HCT116 (cell line): ENCODE results near the gene CD207. TPM values are rescaled to one million over a fixed set of nuclear protein-coding genes. Genes with fewer than 3 reads are reported as not detected.

ENCODE experiments used
- ATAC-seq: fragments of 200-7000 bp; cut with Tn5 transposase; 2 replicates; pipeline ENCODE4 v1.9.1; 2020; ENCODE audit warnings: mild to moderate bottlenecking, moderate library complexity
- BruUV-seq: library from RNA; stranded (reverse); fragments of 400-500 nt; replicated peaks from 2 replicates; lab custom pipeline; 2021; lab: Mats Ljungman, UMichigan
- CTCF ChIA-PET: fragments of 300-600 bp; sonication (Branson Sonifier 250); formaldehyde crosslinking; loops from one replicate; lab custom pipeline; 2021; ENCODE audit warnings: antibody characterized with exemption; lab: Charles Lee
- POLR2A ChIA-PET: fragments of 300-600, 350-600 bp; sonication (Branson Sonifier 250); formaldehyde crosslinking; loops from one replicate; lab custom pipeline; 2021; ENCODE audit warnings: antibody characterized with exemption; lab: Charles Lee
- RAD21 ChIA-PET, 2 experiments: fragments of 300-600 bp; sonication (Branson Sonifier 250); formaldehyde crosslinking; loops; one replicate each; lab custom pipeline; 2023; ENCODE audit warnings: low total read pairs in 2 of 2; ENCODE audit not compliant: uncharacterized antibody in 2 of 2, unreplicated experiment in 2 of 2, low non-redundant PET in 1 of 2; lab: Charles Lee
- DNase-seq: peaks from one replicate; pipeline ENCODE4 v3.0.0-alpha.2; 2010; ENCODE audit warnings: low read depth, low spot score
- H2AFZ ChIP-seq: fragments of 200-600 bp; shearing (Covaris generic), sonication (generic); 2 replicates; pipeline ENCODE4 v1.6.1; 2017; ENCODE audit warnings: low read depth, mixed run types, mixed read lengths, antibody characterized with exemption, low read length; ENCODE audit not compliant: poor library complexity, severe bottlenecking
- H3K27ac ChIP-seq: 2 replicates; pipeline ENCODE4 v1.5.1; 2012; ENCODE audit warnings: low read depth, low read length
- H3K27me3 ChIP-seq: fragments of 200-600 bp; sonication (generic); 2 replicates; pipeline ENCODE4 v1.6.1; 2016; ENCODE audit warnings: mixed run types, low read length, mixed read lengths; ENCODE audit not compliant: insufficient read depth
- H3K36me3 ChIP-seq, 2 experiments: fragments of 200-500 bp in 1 of 2; fragments of 200-600 bp in 1 of 2; sonication (Bioruptor generic) in 1 of 2; sonication (generic) in 1 of 2; 2 replicates each; pipeline versions ENCODE4 v1.5.1 to v1.6.1; 2014 to 2016; ENCODE audit warnings: low read length in 2 of 2, inconsistent platforms in 1 of 2, mixed read lengths in 1 of 2, mixed run types in 1 of 2; ENCODE audit not compliant: insufficient read depth in 2 of 2, control insufficient read depth in 1 of 2
- H3K4me1 ChIP-seq, 2 experiments: fragments of 200-600 bp in 1 of 2; sonication (generic) in 1 of 2; 2 replicates each; pipeline versions ENCODE4 v1.5.1 to v1.6.1; 2012 to 2017; ENCODE audit warnings: low read length in 2 of 2, inconsistent platforms in 1 of 2, mild to moderate bottlenecking in 1 of 2, mixed read lengths in 1 of 2, mixed run types in 1 of 2, moderate library complexity in 1 of 2; ENCODE audit not compliant: insufficient read depth in 2 of 2, control insufficient read depth in 1 of 2
- H3K4me2 ChIP-seq: fragments of 200-600 bp; sonication (generic); 2 replicates; pipeline ENCODE4 v1.6.1; 2017; ENCODE audit warnings: mixed run types, low read length, mixed read lengths
- H3K4me3 ChIP-seq, 2 experiments: fragments of 200-600 bp in 1 of 2; sonication (generic) in 1 of 2; replicated peaks in 1 of 2; 2 replicates each; pipeline ENCODE4 v1.5.1; 2011 to 2016; ENCODE audit warnings: low read length in 2 of 2, control low read depth in 1 of 2, low read depth in 1 of 2, mild to moderate bottlenecking in 1 of 2, mixed read lengths in 1 of 2, mixed run types in 1 of 2
- H3K79me2 ChIP-seq: fragments of 200-600 bp; sonication (generic); 2 replicates; pipeline ENCODE4 v1.6.1; 2017; ENCODE audit warnings: mild to moderate bottlenecking, mixed run types, low read length, moderate library complexity, mixed read lengths; ENCODE audit not compliant: insufficient read depth
- H3K9ac ChIP-seq: fragments of 200-600 bp; sonication (generic); 2 replicates; pipeline ENCODE4 v1.6.1; 2016; ENCODE audit warnings: low read length, mixed read lengths
- H3K9me2 ChIP-seq: fragments of 200-600 bp; sonication (generic), shearing (Covaris generic); 2 replicates; pipeline ENCODE4 v1.6.1; 2017; ENCODE audit warnings: mixed run types, mild to moderate bottlenecking, moderate library complexity; ENCODE audit not compliant: insufficient read depth
- H3K9me3 ChIP-seq, 2 experiments: fragments of 200-500 bp in 1 of 2; fragments of 200-600 bp in 1 of 2; sonication (Bioruptor generic) in 1 of 2; sonication (generic) in 1 of 2; 2 replicates each; pipeline ENCODE4 v1.6.1; 2014 to 2017; ENCODE audit warnings: low read length in 2 of 2, mixed read lengths in 2 of 2, inconsistent platforms in 1 of 2, low read depth in 1 of 2, mild to moderate bottlenecking in 1 of 2, mixed run types in 1 of 2, moderate library complexity in 1 of 2; ENCODE audit not compliant: control insufficient read depth in 1 of 2, insufficient read depth in 1 of 2
- H4K20me1 ChIP-seq: fragments of 200-600 bp; sonication (generic), shearing (Covaris generic); 2 replicates; pipeline ENCODE4 v1.6.1; 2017; ENCODE audit warnings: mixed run types, mild to moderate bottlenecking, moderate library complexity; ENCODE audit not compliant: insufficient read depth
- ATF3 ChIP-seq: IDR thresholded peaks from 2 replicates; pipeline ENCODE4 v1.6.1; 2012
- CBX3 ChIP-seq: IDR thresholded peaks from 2 replicates; pipeline ENCODE4 v1.6.1; 2012; ENCODE audit warnings: low read depth
- CEBPB ChIP-seq: IDR thresholded peaks from 2 replicates; pipeline ENCODE4 v1.6.1; 2012; ENCODE audit warnings: low read depth
- ELF1 ChIP-seq: IDR thresholded peaks from 2 replicates; pipeline ENCODE4 v1.6.1; 2012; ENCODE audit warnings: low read depth, borderline replicate concordance
- EZH2 ChIP-seq: fragments of 200-600 bp; sonication (generic); IDR thresholded peaks from 2 replicates; pipeline ENCODE4 v1.6.1; 2017; ENCODE audit warnings: antibody characterized with exemption, mixed run types
- FOSL1 ChIP-seq: IDR thresholded peaks from 2 replicates; pipeline ENCODE4 v1.6.1; 2012; ENCODE audit warnings: low read depth
- MAX ChIP-seq: IDR thresholded peaks from 2 replicates; pipeline ENCODE4 v1.6.1; 2012
- POLR2A ChIP-seq: IDR thresholded peaks from 2 replicates; pipeline ENCODE4 v1.7.0; 2011; ENCODE audit warnings: borderline replicate concordance; ENCODE audit not compliant: insufficient read depth, insufficient read length; ENCODE audit errors: extremely low read depth
- POLR2AphosphoS5 ChIP-seq: IDR thresholded peaks from 2 replicates; pipeline ENCODE4 v1.6.1; 2011; ENCODE audit warnings: mild to moderate bottlenecking, low read depth, low read length, moderate library complexity
- RAD21 ChIP-seq: IDR thresholded peaks from 2 replicates; pipeline ENCODE4 v1.6.1; 2012; ENCODE audit warnings: low read depth, mild to moderate bottlenecking
- REST ChIP-seq: IDR thresholded peaks from 2 replicates; pipeline ENCODE4 v1.6.1; 2012; ENCODE audit warnings: low read depth
- SIN3A ChIP-seq: IDR thresholded peaks from 2 replicates; pipeline ENCODE4 v1.6.1; 2012; ENCODE audit warnings: low read depth
- SP1 ChIP-seq: IDR thresholded peaks from 2 replicates; pipeline ENCODE4 v1.6.1; 2012; ENCODE audit warnings: low read depth
- SRF ChIP-seq: IDR thresholded peaks from 2 replicates; pipeline ENCODE4 v1.6.1; 2012; ENCODE audit warnings: low read depth
- ZBTB33 ChIP-seq: IDR thresholded peaks from 2 replicates; pipeline ENCODE4 v1.6.1; 2011; ENCODE audit warnings: mild to moderate bottlenecking, low read length, moderate library complexity; ENCODE audit not compliant: insufficient replicate concordance; ENCODE audit errors: extremely low read depth
- intact Hi-C: fragments of 100-400 bp; cut with micrococcal nuclease; formaldehyde crosslinking; loops from 2 replicates; pipeline ENCODE4 v1.10.0; 2022
- total RNA-seq: library from RNA; stranded (reverse); gene quantifications from one replicate; pipeline ENCODE4 v1.2.1, GENCODE V29; 2021; ENCODE audit not compliant: unreplicated experiment

The CD207 gene
- total RNA-seq, 1 experiment from 2014 or later: not detected

GRCh38 chr2:70832386-70832785 lies 3.2 kb downstream of the CD207 start:
- CTCF ChIA-PET: no interaction called here
- H3K36me3 ChIP-seq: no peaks in the 10 kb centered on the region
- H3K9me2 ChIP-seq: no peaks in the 10 kb centered on the region
- H3K9me3 ChIP-seq: no peaks in the 10 kb centered on the region
- no peaks in the 10 kb centered on the region for H4K20me1 ChIP-seq
- no peaks in the 10 kb centered on the region for H3K4me1 ChIP-seq
- no peak overlapping the region for H3K4me3 ChIP-seq
- no peak for ATAC-seq
- no peak overlapping the region for H3K4me2 ChIP-seq
- BruUV-seq: no TSS peak
- DNase-seq: no peak
- no peaks in the 10 kb centered on the region for H3K27me3 ChIP-seq
- H2AFZ ChIP-seq: no peak overlapping the region
- no peaks in the 10 kb centered on the region for H3K79me2 ChIP-seq
- no peak overlapping the region for H3K9ac ChIP-seq
- no peak for TF ChIP-seq RAD21
- TF ChIP-seq POLR2A: no peak
- no peak for TF ChIP-seq SRF
- TF ChIP-seq ZBTB33: no peak
- no peak for TF ChIP-seq FOSL1
- no peak for TF ChIP-seq SP1
- no peak for TF ChIP-seq CBX3
- TF ChIP-seq SIN3A: no peak
- no peak for TF ChIP-seq POLR2AphosphoS5
- TF ChIP-seq ELF1: no peak
- no peak for TF ChIP-seq ATF3
- no peak for TF ChIP-seq EZH2
- no peak for TF ChIP-seq CEBPB
- TF ChIP-seq MAX: no peak
- TF ChIP-seq REST: no peak
- POLR2A ChIA-PET: no interaction called here
- intact Hi-C loops: no loop called here
- H3K27ac ChIP-seq: no peak overlapping the region
- RAD21 ChIA-PET: no interaction called here
